Hepatocyte (in vitro differentiated cells): ENCODE measurements around the gene PLBD2. TPM values are rescaled to one million over a fixed set of nuclear protein-coding genes. Genes with fewer than 3 reads are reported as not detected.

Experiments used
- DNase-seq: peaks from one replicate; pipeline ENCODE4 v3.0.0-alpha.2; 2016; ENCODE audit warnings: low spot score
- H2AFZ ChIP-seq: fragments of 200-600 bp; sonication (generic); 2 replicates; pipeline ENCODE4 v1.6.0; 2016; ENCODE audit warnings: antibody characterized with exemption, mild to moderate bottlenecking
- H3K27ac ChIP-seq: fragments of 200-600 bp; sonication (generic); 2 replicates; pipeline ENCODE4 v1.5.1; 2016; ENCODE audit warnings: mild to moderate bottlenecking
- H3K27me3 ChIP-seq: fragments of 200-600 bp; sonication (generic); 2 replicates; pipeline ENCODE4 v1.6.1; 2016
- H3K36me3 ChIP-seq: fragments of 200-600 bp; sonication (generic); replicated peaks from 2 replicates; pipeline ENCODE4 v1.5.1; 2016; ENCODE audit warnings: low read depth; ENCODE audit not compliant: insufficient read depth
- H3K4me1 ChIP-seq: fragments of 200-600 bp; sonication (generic); 2 replicates; pipeline ENCODE4 v1.5.1; 2016; ENCODE audit warnings: mild to moderate bottlenecking, moderate library complexity; ENCODE audit not compliant: insufficient read depth
- H3K4me2 ChIP-seq: fragments of 200-600 bp; sonication (generic); 2 replicates; pipeline ENCODE4 v1.6.0; 2016
- H3K4me3 ChIP-seq: fragments of 200-600 bp; sonication (generic); 2 replicates; pipeline ENCODE4 v1.5.1; 2016; ENCODE audit warnings: mild to moderate bottlenecking
- H3K79me2 ChIP-seq: fragments of 200-600 bp; sonication (generic); 2 replicates; pipeline ENCODE4 v1.6.0; 2017; ENCODE audit warnings: mild to moderate bottlenecking
- H3K9me2 ChIP-seq: fragments of 200-600 bp; sonication (generic); replicated peaks from 2 replicates; pipeline ENCODE4 v1.6.0; 2017; ENCODE audit warnings: mild to moderate bottlenecking; ENCODE audit not compliant: insufficient read depth
- H3K9me3 ChIP-seq: fragments of 200-600 bp; sonication (generic); 2 replicates; pipeline ENCODE4 v1.5.1; 2016; ENCODE audit warnings: low read depth, mild to moderate bottlenecking
- H4K20me1 ChIP-seq: fragments of 200-600 bp; sonication (generic); 2 replicates; pipeline ENCODE4 v1.6.0; 2016; ENCODE audit warnings: mild to moderate bottlenecking; ENCODE audit not compliant: insufficient read depth, poor library complexity, severe bottlenecking
- CTCF ChIP-seq: fragments of 200-600 bp; sonication (generic); IDR thresholded peaks from 2 replicates; pipeline ENCODE4 v1.5.1; 2016; ENCODE audit warnings: antibody characterized with exemption, mild to moderate bottlenecking; ENCODE audit not compliant: poor library complexity
- EZH2 ChIP-seq: fragments of 200-600 bp; sonication (generic); IDR thresholded peaks from 2 replicates; pipeline ENCODE4 v1.6.1; 2016; ENCODE audit warnings: antibody characterized with exemption, mild to moderate bottlenecking, borderline replicate concordance
- EZH2phosphoT487 ChIP-seq: fragments of 200-600 bp; sonication (generic); IDR thresholded peaks from one replicate; pipeline ENCODE4 v1.6.1; 2018; ENCODE audit warnings: antibody characterized with exemption, mild to moderate bottlenecking, low read depth, moderate library complexity; ENCODE audit not compliant: unreplicated experiment, severe bottlenecking
- WGBS: methylation state at CpG from one replicate; pipeline ENCODE4 v1.1.6; 2016; ENCODE audit warnings: low lambda C conversion rate; ENCODE audit errors: missing lambda C conversion rate; 5-methylcytosine and 5-hydroxymethylcytosine counted together
- polyA plus RNA-seq: library from polyadenylated mRNA; unstranded; fragments of >200 nt; fragmentation: Nextera tagmentation; extraction: Ambion mirVana; gene quantifications from 2 replicates; pipeline ENCODE4 v1.2.1, GENCODE V29; 2016
- total RNA-seq: library from RNA; depleted of rRNA; stranded (reverse); fragments of >200 nt; gene quantifications from 2 replicates; pipeline ENCODE4 v1.2.3, GENCODE V29; 2014

The PLBD2 gene
- total and polyA plus RNA-seq, 2 experiments from 2014 or later, result 32.5 to 47.6 TPM

- Histone ChIP-seq H3K4me3 (no peak overlapping the region), H3K4me2 (no peak overlapping the region), H3K27me3 (no peaks in the 10 kb centered on the region), H3K9me2 (no peaks in the 10 kb centered on the region), H2AFZ (no peak overlapping the region), H3K79me2 (no peaks in the 10 kb centered on the region), H3K4me1 (no peaks in the 10 kb centered on the region), H3K27ac (no peak overlapping the region), H3K36me3 (no peaks in the 10 kb centered on the region), H4K20me1 (no peaks in the 10 kb centered on the region), H3K9me3 (no peaks in the 10 kb centered on the region)
- DNase-seq, result no peak
- WGBS, result 95% methylated on average over 9 of the region's 9 CpGs
- TF ChIP-seq CTCF (no peak), EZH2phosphoT487 (no peak), EZH2 (no peak)
Observed at GRCh38 chr12:113315358-113315757, 43.0 kb upstream of the PLBD2 start.

- Histone ChIP-seq H3K4me2 (no peak overlapping the region), H3K36me3 (no peaks in the 10 kb centered on the region), H3K9me2 (no peaks in the 10 kb centered on the region), H3K9me3 (no peaks in the 10 kb centered on the region), H3K4me3 (no peak overlapping the region), H3K4me1 (no peaks in the 10 kb centered on the region), H4K20me1 (no peaks in the 10 kb centered on the region), H3K27me3 (no peaks in the 10 kb centered on the region), H2AFZ (no peak overlapping the region), H3K79me2 (no peaks in the 10 kb centered on the region), H3K27ac (no peak overlapping the region)
- no peak for DNase-seq
- TF ChIP-seq EZH2phosphoT487 (no peak), CTCF (no peak), EZH2 (no peak)
- WGBS, result 97% methylated on average over 7 of the region's 7 CpGs
Observed at GRCh38 chr12:113316155-113316554, 42.2 kb upstream of the PLBD2 start.

- no peak overlapping the region for H3K27ac ChIP-seq
- H3K79me2 ChIP-seq, result no peaks in the 10 kb centered on the region
- no peak overlapping the region for H3K4me3 ChIP-seq
- H3K9me3 ChIP-seq, result no peaks in the 10 kb centered on the region
- H3K36me3 ChIP-seq, result no peaks in the 10 kb centered on the region
- H4K20me1 ChIP-seq, result no peaks in the 10 kb centered on the region
- no peak for DNase-seq
- H3K27me3 ChIP-seq, result no peaks in the 10 kb centered on the region
- no peaks in the 10 kb centered on the region for H3K4me1 ChIP-seq
- WGBS, result 92% methylated on average over 6 of the region's 6 CpGs
- no peaks in the 10 kb centered on the region for H3K9me2 ChIP-seq
- H2AFZ ChIP-seq, result no peak overlapping the region
- TF ChIP-seq CTCF (no peak), EZH2phosphoT487 (no peak), EZH2 (no peak)
- H3K4me2 ChIP-seq, result no peak overlapping the region
Observed at GRCh38 chr12:113317122-113317521, 41.3 kb upstream of the PLBD2 start.
